Stimulated activated naive CD4-positive, alpha-beta T cell treated with Interleukin-2 at 50 U/mL for 16 hours (primary cell): ENCODE measurements around the gene ZNF506.
"Not testable (repeated sequence)": the region's sequence is repeated elsewhere in the genome, so short reads cannot be mapped to it uniquely, and the experiment has no call there.

ENCODE experiments used
- DNase-seq: peaks from one replicate; lab custom pipeline; 2025; lab: John Stamatoyannopoulos, UW

ZNF506 gene

DNA sequence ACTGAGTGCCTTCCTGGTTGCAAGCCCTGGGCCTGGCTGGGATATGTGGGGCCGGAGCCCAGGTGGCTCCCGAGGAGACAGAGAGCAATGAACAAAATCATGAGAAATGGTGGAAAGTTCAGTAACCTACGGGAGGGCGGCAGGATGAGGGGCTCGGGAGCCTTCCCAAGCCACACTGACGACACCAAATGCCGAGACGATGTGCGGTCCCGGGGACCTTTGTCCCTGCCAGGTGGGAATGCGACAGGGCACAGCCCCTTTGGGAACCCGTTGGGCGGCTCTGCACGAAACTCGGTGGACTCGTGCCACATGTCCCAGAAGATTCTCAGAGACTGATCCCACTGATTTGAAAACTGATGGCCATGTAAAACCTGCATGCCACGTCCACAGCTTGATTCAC is 76.9 kb downstream of the ZNF506 start:
- DNase-seq: no peak

DNA sequence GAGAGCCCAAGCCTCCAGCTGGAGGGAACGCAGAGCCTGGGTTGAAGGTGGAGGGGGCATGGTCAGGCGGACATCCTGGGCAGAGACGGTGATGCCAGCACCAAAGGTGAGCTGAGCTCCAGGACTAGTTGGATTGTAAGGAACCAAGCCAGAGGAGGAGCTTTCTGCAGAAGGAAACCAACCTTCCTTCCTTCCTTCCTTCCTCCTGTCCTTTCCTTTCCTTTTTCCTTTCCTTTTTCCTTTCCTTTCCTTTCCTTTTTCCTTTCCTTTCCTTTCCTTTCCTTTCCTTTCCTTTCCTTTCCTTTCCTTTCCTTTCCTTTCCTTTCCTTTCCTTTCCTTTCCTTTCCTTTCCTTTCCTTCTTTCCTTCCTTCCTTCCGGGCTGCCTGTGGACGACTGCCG is 77.6 kb downstream of the ZNF506 start:
- not testable (repeated sequence) for DNase-seq

DNA sequence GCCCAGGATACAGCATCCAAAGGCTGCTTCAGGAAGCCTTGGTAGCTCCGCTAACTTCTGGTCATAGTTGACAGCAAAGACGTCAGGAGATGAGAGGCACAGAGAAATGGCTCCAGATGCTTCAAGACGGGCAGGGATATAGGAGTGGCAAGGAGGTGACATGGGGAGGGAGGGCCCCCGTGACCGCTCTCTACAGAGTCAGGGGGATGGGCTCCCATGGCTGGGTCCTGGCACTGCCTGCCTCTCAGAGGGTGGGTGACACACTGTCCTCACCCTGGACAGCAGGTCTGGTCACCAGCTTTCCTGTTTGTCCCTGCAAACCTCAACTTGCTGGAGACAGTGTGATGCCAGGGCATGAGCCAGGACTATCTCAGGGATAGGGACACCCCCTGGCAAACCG is 78.4 kb downstream of the ZNF506 start:
- no peak for DNase-seq

DNA sequence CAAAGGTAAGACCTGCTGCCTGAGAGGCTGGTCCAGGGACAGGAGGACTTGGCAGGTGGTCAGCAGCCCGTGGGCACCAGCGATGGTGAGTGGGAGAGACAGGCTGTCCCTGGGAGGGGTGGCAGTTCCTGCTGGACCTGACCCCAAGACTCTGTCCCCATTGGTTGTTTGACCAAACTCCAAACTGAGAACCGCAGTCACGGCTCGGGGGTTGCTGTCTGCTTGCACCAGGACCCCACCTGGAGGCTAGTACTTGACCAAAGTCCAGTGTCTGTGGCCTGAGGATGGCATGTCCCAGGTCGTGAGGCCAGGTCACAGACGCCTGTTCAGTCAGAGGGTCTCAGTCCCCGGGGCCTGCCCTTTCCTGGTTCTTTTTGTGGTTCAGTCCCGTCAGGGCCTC is 78.8 kb downstream of the ZNF506 start:
- DNase-seq: no peak
